NOMO-1 (cell line): ENCODE results near the gene SCTR.
A peak's percentile ranks its signal among the peaks of the same experiment; 100 is the strongest.
"Not testable (repeated sequence)": the region's sequence is repeated elsewhere in the genome, so short reads cannot be mapped to it uniquely, and the experiment has no call there.

Source experiments
- DNase-seq, 2 experiments: peaks; one replicate each; lab custom pipeline; 2025; ENCODE audit not compliant: unreplicated experiment in 2 of 2; lab: John Stamatoyannopoulos, UW

The SCTR gene

GRCh38 chr2:119417908-119418307 is 106.4 kb downstream of the SCTR start:
- DNase-seq = no peak

- no peak for DNase-seq
These were observed 107.9 kb downstream of the SCTR start for GRCh38 chr2:119416299-119416923.

DNA sequence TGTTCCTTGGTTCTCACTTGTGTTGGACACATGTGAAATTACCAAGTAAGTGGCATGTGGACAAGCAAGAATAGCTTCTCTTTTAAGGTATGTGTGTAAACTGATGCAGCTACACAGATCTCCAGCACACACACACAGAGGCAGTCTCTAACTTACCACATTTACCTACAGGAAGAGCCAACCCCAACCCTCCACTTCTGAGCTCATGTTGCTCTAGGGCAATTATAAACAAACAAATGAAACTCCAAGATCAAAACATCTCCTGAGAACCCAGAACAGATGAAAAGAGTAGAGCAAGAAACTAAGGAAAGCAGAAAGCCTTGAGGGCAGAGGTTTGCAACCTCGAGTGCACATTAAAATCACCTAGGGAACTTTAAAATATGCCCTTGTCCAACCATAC is 108.7 kb downstream of the SCTR start:
- DNase-seq = no peak

DNA sequence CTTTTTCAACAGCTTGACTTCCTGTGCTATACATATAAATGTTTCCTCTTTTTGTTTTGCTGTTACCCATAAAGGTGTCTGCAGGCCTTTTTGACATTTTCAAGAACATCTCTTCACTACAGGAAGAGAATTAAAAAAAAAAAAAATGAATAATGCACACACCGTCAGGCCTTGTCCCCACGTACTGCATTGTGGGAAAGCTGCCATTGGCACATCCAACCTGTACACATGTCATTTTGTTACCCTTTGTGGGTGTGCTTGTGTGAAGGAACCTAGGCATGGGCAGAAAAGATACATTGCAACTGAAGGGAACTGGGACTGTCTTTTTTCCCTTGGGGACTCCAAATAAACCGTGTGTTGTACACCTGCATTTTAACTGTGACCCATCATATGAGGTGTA is 109.4 kb downstream of the SCTR start:
- peak; percentile 6 to 38 for DNase-seq

DNA sequence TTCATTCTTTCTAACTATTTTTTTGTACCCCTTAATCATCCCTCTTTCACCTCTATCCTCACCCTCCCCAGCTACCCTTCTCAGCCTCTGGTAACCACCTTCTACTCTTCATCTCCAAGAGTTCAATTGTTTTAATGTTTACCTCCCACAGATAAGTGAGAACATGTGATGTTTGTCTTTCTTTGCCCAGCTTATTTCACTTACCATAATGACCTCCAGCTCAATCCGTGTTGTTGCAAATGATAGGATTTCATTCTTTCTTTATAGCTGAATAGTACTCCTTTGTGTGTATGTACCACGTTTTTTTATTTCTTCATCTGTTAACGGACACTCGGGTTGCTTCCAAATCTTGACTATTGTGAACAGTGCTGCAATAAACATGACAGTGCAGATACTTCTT is 114.8 kb downstream of the SCTR start:
- DNase-seq = no peak

- DNase-seq = no peak
These were observed 116.1 kb downstream of the SCTR start for GRCh38 chr2:119408221-119408619.

GRCh38 chr2:119407430-119408220 is 116.7 kb downstream of the SCTR start:
- peak; percentile 29 to 38 for DNase-seq

DNA sequence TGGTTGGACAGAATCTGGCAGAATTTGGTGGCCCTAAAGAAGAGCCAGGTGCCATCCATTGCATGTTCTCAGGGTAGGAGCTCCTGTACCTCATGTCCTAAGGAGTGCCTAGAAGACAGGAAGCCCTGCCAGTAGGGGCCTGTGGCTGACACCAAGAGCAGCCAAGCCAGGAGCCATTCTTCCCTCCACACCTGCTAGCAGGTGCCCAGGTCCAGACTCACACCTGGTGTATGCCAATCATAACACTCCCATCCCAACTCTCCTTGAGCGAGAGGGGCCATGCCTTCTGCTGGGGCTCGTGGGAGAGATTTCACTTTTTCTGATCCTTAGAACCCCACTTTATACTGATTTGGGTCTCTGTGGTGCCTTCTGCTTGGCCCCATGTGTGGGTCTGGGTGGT is 119.1 kb downstream of the SCTR start:
- DNase-seq = no peak

DNA sequence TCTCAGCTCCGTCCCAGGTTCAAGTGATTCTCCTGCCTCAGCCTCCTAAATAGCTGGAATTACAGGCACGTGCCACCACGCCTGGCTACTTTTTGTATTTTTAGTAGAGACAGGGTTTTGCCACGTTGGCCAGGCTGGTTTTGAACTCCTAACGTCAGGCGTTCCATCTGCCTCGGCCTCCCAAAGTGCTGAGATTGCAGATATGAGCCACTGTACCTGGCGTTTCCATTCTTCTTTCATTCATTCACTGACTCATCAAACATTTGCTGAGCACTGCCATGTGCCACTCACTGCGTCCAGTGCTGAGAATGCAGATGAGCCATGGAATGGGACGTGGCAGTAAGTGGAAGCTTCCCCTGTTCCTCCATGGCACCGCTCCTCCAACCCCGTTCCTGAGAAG is 120.7 kb downstream of the SCTR start:
- DNase-seq = not testable (repeated sequence)

DNA sequence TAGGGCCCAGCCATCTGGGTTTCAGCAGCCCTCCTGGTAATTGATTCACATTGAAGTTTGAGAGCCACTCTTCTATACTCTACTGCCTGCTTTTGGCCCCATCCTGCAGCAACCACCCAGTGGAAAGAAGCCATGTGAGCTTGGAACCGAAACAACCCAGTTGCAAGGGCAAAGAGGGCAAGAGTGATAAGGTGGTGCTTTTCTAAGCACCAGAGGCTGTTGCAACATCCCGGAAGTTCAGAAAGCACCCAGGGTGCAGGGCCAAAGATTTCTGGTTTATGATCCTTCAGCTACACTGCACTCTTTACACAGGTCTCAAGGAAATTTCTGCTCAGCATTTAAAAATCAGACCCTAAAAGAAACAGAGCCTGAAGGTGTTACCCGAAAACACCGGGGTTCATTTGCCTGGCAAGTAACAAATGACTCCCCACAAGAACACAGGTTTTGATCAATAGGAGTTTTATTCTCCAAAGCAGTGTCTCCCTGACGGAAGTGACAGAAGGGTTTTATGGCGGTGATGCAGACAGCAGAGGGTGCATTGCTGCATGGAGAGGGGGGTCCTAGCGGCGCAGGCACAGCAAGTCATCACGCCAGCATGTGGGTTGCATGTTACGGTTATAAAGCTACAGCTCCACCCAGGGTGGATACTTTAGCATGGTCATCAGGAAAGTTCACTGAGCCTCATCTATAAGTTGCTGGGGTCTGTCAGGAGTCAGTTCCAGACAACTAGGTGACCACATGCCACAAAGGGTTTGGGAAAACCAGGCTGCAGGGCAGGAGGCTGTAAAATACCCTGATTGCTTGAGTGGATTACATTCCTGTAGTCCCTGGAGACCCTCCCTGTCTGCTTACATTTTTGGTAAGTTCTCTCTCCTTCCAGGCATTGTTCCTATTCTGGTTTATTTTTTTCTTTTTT is 121.4 kb downstream of the SCTR start:
- DNase-seq = peak; percentile 17 to 20

DNA sequence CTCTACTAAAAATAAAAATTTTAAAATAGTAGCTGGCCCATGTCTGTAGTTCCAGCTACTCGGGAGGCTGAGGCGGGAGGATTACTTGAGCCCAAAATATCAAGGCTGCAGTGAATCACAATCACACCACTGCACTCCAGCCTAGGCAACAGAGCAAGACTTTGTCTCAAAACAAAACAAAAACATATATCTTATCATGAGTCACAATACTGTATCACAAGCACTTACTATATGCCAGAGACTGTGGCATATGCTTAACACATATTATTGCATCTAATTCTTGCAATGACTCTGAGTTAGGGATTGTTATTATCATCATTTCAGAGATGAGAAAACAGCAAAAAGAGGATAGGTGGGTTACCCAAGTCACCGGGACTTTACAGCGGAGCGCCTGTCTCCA is 122.2 kb downstream of the SCTR start:
- no peak for DNase-seq

DNA sequence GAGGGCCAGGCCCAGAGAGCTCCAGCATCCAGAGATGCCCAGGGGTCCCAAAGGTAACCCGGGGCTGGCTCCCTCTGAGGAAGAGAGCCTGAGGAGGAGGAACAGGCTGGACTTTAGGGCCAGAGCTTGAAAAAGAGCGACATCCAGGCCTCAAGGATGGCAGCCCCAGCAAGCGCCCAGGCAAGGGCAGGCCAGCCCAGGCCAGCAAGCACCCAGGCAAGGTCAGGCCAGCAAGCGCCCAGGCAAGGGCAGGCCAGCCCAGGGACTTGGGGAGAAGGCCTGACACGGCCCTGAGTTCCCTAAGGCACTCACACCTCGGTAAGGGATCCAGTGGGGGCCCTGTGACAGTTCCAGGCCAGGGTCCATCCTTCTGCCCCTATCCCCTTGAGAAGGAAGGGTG is 127.1 kb downstream of the SCTR start:
- DNase-seq = no peak

- peak in 1 of 2 experiments; percentile 8 for DNase-seq
These were observed 130.1 kb downstream of the SCTR start for GRCh38 chr2:119393971-119394748.
